NCI-H748 treated with DMSO at 0.1 percent for 48 hours (cell line): ENCODE data around the gene ANKFN1.

Source experiments
- DNase-seq: peaks from one replicate; lab custom pipeline; 2025; lab: John Stamatoyannopoulos, UW

Gene ANKFN1

GRCh38 chr17:56506349-56506748, 353.1 kb downstream of the ANKFN1 start:
- DNase-seq = no peak

DNA sequence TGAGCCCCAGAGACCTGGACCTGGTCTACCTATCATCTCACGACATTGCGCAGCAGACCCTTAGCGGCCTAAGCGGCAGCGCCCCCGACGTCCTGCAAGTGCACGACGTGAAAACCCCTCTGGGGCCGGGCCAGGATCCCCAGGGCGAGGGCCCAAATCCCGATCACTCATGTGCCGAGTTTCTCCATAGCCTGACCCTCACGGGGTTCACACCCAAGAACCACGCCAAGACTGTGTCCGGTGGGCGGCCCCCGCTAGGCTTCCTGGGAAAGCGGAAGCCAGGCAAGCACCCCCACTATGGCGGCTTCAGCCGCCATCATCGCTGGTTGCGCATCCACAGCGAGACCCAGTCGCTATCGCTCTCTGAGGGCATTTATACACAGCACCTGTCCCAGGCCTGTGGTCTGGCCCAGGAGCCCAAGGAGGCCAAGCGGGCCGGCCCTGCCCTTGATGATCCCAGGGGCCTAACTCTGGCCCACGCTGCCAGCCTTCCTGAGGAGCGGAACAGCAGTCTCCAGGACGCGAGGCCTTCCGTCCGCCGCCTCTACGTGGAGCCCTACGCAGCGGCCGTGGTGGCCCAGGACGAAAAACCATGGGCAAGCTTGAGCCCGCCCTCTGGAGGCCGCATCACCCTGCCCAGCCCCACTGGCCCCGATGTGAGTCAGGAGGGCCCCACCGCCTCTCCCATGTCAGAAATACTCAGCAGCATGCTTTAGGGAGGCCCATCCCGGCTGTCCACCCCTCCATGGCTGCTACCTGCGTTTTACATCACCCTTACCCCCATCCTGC, 357.5 kb downstream of the ANKFN1 start:
- DNase-seq = no peak

GRCh38 chr17:56514264-56514663, 361.0 kb downstream of the ANKFN1 start:
- DNase-seq = no peak

DNA sequence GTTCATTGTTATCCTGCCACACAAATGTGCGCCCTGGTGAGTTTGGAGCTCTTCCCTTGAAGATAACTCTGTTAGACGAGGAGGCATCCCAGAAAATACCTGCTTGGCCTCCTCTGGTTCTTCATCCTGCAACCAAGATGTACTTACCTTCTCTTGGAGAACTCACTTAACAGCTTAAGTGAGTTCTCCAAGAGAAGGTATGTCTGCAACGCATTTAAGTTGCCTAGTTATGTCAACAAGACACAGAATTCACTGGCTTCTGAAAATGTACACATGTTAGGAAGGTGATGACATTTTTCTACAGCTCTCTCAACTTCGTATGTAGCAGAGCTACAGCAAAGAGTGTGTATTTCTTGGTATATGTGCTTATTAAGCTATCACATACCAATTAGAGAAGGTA, 361.6 kb downstream of the ANKFN1 start:
- no peak for DNase-seq

GRCh38 chr17:56521414-56522141, 368.3 kb downstream of the ANKFN1 start:
- no peak for DNase-seq

DNA sequence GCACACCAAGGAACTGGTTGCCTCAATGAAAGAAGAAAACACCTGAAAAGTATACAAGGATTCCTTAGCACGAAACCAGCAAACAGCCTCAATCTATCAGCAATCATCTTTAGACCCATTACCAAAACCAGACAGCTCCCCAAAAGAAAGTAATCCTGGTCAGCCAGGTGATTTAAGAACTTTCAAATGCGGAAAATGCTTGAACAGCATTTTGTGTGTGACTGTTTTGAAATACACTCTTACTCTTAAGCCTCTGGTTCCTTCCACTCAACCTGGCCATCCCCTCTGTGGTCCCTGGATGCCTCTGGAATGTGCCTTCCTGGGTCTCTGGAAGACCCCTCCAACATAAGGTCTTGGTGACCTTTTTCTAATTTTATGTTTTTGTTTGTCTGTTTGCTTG, 369.8 kb downstream of the ANKFN1 start:
- no peak for DNase-seq

- DNase-seq = no peak
Observed at GRCh38 chr17:56528696-56529095, 375.4 kb downstream of the ANKFN1 start.

DNA sequence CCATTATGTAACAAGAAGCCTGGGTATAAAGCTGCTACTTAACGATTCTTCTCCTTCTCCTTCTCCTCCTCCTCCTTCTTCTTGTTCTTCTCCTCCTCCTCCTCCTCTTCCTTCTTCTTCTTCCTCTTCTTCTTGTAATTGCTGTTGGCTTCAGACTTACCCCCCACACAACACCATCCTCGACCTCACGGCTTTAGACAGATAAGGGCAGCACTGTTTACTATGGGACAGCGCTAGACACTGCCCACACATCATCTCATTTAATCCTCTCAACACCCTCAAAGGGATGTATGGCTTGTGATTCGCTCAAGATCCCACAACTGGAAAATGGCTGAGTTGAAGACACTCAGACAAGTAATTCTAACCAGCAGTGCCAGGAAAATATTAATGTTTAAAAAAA, 379.7 kb downstream of the ANKFN1 start:
- DNase-seq = no peak

DNA sequence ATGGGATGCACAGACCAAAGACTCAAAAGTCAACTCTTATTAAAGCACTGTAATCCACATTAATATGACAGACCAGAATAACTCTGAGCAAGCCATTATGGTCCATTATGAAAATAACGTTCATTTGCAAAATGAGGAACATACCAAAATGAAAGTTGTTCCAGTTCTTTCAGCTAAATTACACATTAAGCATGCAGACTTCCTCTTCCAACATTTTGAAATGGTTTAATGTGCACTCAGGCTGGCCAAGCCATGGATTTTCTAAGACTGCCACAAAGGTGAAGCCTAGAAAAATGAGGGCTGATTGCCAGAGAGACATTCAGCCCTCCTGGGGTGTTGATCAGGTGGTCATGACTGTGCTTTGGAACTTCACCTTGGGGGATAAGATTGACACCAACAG, 383.5 kb downstream of the ANKFN1 start:
- no peak for DNase-seq

- no peak for DNase-seq
Observed at GRCh38 chr17:56540836-56541235, 387.6 kb downstream of the ANKFN1 start.

DNA sequence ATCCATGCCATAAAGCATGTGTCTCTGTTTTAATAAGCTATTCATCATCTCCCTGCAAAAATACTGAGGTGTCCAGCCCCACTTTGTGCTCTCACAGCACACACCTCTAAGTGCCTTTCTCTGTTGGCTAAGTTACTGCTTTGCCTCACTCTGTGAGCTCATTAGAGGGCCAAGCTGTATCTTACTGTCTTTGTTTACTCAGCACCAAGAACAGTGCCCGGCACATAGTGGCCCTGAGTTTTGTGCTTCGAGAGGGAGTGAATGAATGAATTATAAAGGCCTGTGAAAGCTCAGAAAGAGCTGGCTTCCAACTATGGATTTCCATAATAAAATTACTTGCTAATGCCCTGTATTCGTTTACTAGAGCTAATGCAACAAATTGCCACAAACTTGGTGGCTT, 390.0 kb downstream of the ANKFN1 start:
- no peak for DNase-seq

DNA sequence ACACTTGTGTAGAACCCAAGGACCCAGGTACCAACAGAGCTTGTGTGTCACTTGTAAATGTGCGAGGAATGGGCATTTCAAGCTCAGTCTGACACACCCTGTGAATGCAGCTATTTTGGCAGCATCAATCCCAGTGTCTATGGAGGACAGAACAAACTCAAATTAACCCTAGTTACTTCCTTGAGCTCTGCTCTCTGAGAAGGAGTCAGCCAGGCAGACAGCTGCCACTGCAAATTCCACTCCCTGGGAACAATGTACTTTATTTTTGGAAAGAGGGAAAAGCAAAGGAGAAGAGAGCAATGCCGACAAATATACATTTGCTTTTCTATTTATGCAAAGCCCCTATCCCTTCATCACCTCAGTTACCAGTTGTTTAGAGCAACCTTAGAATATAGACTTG, 391.8 kb downstream of the ANKFN1 start:
- DNase-seq = no peak

DNA sequence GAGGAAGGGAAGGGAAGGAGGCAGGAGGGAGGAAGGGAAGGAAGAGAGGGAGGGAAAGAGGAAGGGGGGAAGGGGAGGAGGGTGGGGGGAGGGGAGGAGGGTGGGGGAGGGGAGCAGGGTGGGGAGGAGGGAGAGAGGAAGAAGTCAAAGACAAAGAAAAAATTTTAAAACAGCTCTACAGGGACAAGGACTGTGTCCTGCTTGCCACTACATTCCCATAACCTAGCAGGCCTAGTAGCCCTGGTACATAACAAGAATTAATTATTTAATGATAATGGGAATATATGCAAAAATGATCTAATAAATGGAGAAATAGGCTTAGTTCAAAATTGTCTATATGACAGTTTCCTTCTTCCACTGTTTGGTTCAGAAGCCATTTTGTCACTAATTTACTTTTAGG, 392.7 kb downstream of the ANKFN1 start:
- DNase-seq = no peak

DNA sequence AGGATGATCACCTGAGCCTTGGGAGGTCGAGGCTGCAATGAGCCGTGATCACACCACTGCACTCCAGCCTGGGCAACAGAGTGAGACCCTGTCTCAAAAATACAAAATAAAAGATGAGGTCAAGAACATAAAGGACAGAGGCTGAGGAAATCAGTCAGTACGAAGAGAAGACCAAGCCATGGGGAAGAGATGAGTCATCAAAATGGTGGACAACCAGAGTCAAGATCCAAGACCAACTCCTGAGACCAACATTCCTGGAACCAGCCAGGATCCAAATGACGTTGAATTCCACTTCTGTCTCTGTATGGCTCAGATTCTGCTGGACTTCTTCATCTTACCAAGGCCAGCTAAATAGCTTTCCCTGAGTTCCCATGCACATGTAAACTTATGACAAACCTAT, 395.4 kb downstream of the ANKFN1 start:
- no peak for DNase-seq

- no peak for DNase-seq
Observed at GRCh38 chr17:56549501-56549900, 396.2 kb downstream of the ANKFN1 start.

DNA sequence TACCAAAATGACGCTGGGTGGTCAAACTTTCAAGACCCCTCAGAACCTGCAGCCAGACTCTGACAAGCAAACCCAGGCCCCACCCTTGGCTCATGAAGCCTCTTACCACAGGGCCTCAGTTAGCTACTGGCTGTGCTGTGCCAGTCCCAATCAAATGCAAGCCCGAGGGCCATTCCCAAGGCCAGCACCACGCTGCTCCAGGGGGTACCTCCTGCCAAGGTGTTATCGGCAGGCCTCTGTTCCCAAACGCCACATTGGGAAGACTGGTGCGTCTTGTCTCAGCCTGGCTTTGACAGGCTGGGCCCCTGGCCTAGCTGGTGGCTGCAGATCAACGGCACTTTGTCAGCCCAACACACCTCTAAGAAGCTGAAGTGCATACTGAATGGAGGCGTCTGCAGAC, 404.4 kb downstream of the ANKFN1 start:
- DNase-seq = no peak

GRCh38 chr17:56558088-56558487, 404.8 kb downstream of the ANKFN1 start:
- DNase-seq = no peak
